ENCODE results near the gene TMC4.

TMC4 gene

DNA sequence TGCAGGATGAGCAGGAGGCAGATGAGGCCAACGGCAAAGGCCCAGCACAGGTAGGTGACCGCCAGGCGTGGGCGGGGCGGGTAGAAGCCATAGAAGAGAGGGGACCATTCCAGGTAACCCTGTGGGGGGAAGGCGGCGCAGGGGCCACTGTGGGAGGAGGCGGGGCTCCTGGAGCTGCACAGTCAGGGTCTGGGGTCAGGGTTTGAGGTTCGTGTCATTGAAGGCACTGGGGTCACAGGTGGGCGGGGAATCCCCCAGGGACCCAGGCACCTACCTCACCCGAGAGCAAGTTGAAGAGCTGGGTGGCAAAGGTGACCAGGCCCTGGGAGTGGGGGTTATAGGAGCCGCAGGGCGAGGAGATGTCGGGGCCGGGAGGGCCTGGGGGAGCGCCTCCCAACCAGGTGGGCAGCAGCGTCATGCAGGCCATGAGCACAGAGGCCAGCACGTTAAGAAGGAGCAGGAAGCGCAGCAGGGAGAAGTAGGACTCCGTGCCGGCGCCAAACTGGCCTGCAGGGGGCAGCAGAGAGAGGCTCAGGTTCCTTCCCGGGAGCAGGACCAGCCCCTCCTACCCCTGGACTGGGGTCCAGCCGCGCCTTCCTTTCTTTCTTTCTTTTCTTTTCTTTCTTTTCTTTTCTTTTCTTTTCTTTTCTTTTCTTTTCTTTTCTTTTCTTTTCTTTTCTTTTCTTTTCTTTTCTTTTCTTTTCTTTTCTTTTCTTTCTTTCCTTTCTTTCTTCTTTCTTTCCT, 4.6 kb downstream of the TMC4 start:
- no peaks in the 10 kb centered on the region for H4K20me1 ChIP-seq (ENCODE audit: insufficient read depth)
- no peak overlapping the region for H3K9ac ChIP-seq
- no peak overlapping the region for H3K4me3 ChIP-seq (IDR thresholded peaks at IDR 0.05; ENCODE audit: insufficient read depth, low read depth, low read length)
- H3K27ac ChIP-seq: no peak overlapping the region
- no peaks in the 10 kb centered on the region for H3K36me3 ChIP-seq (ENCODE audit: insufficient read depth)
- peak overlapping the region; percentile 76 for H3K4me2 ChIP-seq
- H3K79me2 ChIP-seq (ENCODE audit: insufficient read depth, low read depth): no peaks in the 10 kb centered on the region
- peak overlapping the region; percentile 64; the same call in 1 of the 2 replicates for H2AFZ ChIP-seq (ENCODE audit: low read depth)
- TF ChIP-seq, protein P1, sequence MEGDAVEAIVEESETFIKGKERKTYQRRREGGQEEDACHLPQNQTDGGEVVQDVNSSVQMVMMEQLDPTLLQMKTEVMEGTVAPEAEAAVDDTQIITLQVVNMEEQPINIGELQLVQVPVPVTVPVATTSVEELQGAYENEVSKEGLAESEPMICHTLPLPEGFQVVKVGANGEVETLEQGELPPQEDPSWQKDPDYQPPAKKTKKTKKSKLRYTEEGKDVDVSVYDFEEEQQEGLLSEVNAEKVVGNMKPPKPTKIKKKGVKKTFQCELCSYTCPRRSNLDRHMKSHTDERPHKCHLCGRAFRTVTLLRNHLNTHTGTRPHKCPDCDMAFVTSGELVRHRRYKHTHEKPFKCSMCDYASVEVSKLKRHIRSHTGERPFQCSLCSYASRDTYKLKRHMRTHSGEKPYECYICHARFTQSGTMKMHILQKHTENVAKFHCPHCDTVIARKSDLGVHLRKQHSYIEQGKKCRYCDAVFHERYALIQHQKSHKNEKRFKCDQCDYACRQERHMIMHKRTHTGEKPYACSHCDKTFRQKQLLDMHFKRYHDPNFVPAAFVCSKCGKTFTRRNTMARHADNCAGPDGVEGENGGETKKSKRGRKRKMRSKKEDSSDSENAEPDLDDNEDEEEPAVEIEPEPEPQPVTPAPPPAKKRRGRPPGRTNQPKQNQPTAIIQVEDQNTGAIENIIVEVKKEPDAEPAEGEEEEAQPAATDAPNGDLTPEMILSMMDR (conservative IDR thresholded peaks at IDR 0.05; ENCODE audit: low read depth, low read length): peak; percentile 66
- peaks cover 6% of the 10 kb centered on the region for H3K4me1 ChIP-seq (ENCODE audit: low read depth, poor library complexity, severe bottlenecking)
- peaks cover 29% of the 10 kb centered on the region for H3K27me3 ChIP-seq (ENCODE audit: insufficient read depth, low read depth)

DNA sequence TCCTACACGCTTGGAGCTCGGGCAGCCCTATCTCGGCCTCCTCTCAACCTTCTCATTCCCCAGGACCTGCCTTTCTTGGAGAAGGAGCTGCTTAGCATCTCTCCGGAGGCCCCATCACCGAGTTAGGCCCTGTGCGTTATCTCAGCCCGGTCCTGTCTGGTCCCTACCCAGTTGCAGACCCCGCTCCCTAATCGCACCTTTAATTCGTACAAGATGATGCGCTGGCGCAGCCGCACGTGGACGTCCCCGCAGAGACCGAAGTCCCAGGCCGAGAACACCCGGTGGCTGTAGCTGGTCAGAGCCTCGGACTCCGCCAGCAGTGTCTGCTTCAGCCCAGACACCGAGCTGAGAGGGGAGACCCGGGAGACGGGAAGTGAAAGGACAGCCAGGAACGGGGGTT, 7.7 kb downstream of the TMC4 start:
- Histone ChIP-seq H3K27me3 (ENCODE audit: insufficient read depth, low read depth) (peaks cover 25% of the 10 kb centered on the region), H3K27ac (no peak overlapping the region), H2AFZ (ENCODE audit: low read depth) (no peak overlapping the region), H3K4me2 (no peak overlapping the region), H3K36me3 (ENCODE audit: insufficient read depth) (no peaks in the 10 kb centered on the region), H3K79me2 (ENCODE audit: insufficient read depth, low read depth) (no peaks in the 10 kb centered on the region), H3K9ac (no peak overlapping the region), H3K4me3 (IDR thresholded peaks at IDR 0.05; ENCODE audit: insufficient read depth, low read depth, low read length) (no peak overlapping the region), H3K4me1 (ENCODE audit: low read depth, poor library complexity, severe bottlenecking) (peaks cover 25% of the 10 kb centered on the region), H4K20me1 (ENCODE audit: insufficient read depth) (no peaks in the 10 kb centered on the region)
- TF ChIP-seq, protein P1 (conservative IDR thresholded peaks at IDR 0.05; ENCODE audit: low read depth, low read length): no peak

DNA sequence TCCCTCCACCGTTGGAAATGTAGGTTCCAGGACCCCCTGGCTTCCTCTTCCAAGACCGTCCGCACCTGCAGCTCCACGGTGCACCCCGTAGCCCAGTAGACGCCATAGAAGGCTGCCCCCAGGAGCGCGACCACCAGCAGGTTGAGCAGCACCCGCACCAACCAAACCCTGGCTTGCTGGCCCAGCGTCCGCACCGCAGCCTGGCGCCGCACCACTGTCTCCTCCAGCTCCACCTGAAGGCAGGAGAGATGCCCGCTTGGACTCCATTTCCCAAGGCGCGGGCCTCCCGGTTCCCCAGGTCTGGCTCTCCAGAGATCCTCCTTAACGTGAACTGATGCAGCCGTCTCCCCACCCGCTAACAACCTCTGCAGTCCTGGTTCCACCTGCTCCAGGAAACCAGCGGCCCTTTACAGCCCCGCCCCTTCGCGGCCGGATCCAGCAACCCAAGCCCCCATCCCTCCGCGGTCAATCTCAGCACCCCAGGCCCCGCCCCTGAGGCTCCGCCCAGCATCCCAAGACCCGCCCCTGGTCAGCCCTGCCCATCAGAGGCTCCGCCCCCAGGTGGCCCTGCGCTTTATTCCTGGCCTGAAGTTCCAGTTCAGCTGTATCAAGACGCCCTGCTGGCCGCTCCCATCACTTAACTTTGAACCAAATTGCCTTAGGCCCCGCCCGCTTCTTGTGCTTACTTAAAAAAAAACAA, 8.4 kb downstream of the TMC4 start:
- H3K27me3 ChIP-seq (ENCODE audit: insufficient read depth, low read depth): peaks cover 21% of the 10 kb centered on the region

DNA sequence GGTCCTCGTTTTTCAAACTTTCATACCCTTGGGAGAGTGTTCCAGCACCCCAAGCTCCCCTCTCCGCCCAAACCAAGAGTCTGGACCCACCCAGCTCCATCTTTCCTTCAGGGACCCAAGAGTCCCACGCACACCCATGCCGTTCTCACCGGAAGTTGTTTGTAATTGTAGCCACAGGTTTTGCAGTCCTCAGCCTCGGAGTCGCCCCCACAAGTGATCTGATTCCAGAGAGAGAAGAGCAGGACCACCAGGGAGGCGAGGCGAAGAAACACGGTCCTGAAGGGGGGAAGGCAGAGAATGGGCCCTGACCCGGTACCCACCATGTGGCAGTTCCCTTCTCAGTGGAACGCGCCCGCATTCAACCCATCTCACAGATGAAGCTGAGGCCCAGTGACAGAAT, 10.1 kb downstream of the TMC4 start:
- peaks cover 21% of the 10 kb centered on the region for H3K27me3 ChIP-seq (ENCODE audit: insufficient read depth, low read depth)
- no peak overlapping the region for H3K4me3 ChIP-seq (IDR thresholded peaks at IDR 0.05; ENCODE audit: insufficient read depth, low read depth, low read length)
- no peak overlapping the region for H3K9ac ChIP-seq
- TF ChIP-seq, protein P1 (conservative IDR thresholded peaks at IDR 0.05; ENCODE audit: low read depth, low read length): no peak
- peaks cover 9% of the 10 kb centered on the region; the same call in 1 of the 2 replicates for H3K79me2 ChIP-seq (ENCODE audit: insufficient read depth, low read depth)
- H3K4me2 ChIP-seq: peak overlapping the region; percentile 72
- no peak overlapping the region for H3K27ac ChIP-seq
- peaks cover 30% of the 10 kb centered on the region for H3K4me1 ChIP-seq (ENCODE audit: low read depth, poor library complexity, severe bottlenecking)
- H3K36me3 ChIP-seq (ENCODE audit: insufficient read depth): no peaks in the 10 kb centered on the region
- H4K20me1 ChIP-seq (ENCODE audit: insufficient read depth): no peaks in the 10 kb centered on the region
- peak overlapping the region; percentile 63; the same call in 1 of the 2 replicates for H2AFZ ChIP-seq (ENCODE audit: low read depth)

More for the DNA sequence above, 8.4 kb downstream of the TMC4 start:
- H3K4me2 ChIP-seq: no peak overlapping the region
- H3K27ac ChIP-seq: no peak overlapping the region
- H3K9ac ChIP-seq: no peak overlapping the region
- H3K36me3 ChIP-seq (ENCODE audit: insufficient read depth): no peaks in the 10 kb centered on the region
- no peak overlapping the region for H3K4me3 ChIP-seq (IDR thresholded peaks at IDR 0.05; ENCODE audit: insufficient read depth, low read depth, low read length)
- TF ChIP-seq, protein P1 (conservative IDR thresholded peaks at IDR 0.05; ENCODE audit: low read depth, low read length): no peak
- H3K4me1 ChIP-seq (ENCODE audit: low read depth, poor library complexity, severe bottlenecking): peaks cover 25% of the 10 kb centered on the region
- H2AFZ ChIP-seq (ENCODE audit: low read depth): no peak overlapping the region
- no peaks in the 10 kb centered on the region for H4K20me1 ChIP-seq (ENCODE audit: insufficient read depth)
- no peaks in the 10 kb centered on the region for H3K79me2 ChIP-seq (ENCODE audit: insufficient read depth, low read depth)
